Measurements from ENCODE around the gene DQX1.

Gene DQX1

DNA sequence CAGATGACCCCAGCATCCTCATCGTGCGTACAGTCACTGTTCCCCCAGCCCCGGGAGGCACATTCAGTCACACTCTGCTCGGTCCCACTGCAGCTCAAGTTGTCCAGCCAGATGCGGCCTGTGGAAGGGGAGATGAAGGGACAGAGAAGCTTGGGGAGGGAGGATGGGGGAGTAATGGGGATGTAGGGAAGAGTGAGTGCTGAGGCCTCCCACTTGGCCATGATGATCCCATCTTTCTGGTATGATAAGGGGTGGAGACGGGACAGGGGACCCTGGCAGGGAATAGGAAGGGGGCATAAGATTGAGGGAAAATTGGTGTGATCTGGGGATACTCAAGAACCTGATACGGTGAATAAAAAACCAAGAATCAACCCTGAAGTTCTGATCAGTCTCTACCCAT, 24.2 kb upstream of the DQX1 start:
- no peak for TF ChIP-seq POLR2A (IDR thresholded peaks at IDR 0.05; ENCODE audit: low read depth, low read length)
- DNase-seq (ENCODE audit: insufficient read length, low spot score) (no peak), FAIRE-seq (no peak)

GRCh38 chr2:74548900-74549826, 23.1 kb upstream of the DQX1 start:
- peak; percentile 75 for DNase-seq (ENCODE audit: insufficient read length, low spot score)

GRCh38 chr2:74548285-74548899, 22.4 kb upstream of the DQX1 start:
- no peak for FAIRE-seq
- no peak for TF ChIP-seq POLR2A (IDR thresholded peaks at IDR 0.05; ENCODE audit: low read depth, low read length)
- DNase-seq (ENCODE audit: insufficient read length, low spot score) = peak; percentile 63

More at GRCh38 chr2:74548900-74549826, 23.1 kb upstream of the DQX1 start:
- TF ChIP-seq POLR2A (IDR thresholded peaks at IDR 0.05; ENCODE audit: low read depth, low read length) = peak; percentile 54
- FAIRE-seq = no peak

GRCh38 chr2:74546004-74546403, 20.0 kb upstream of the DQX1 start:
- TF ChIP-seq POLR2A (IDR thresholded peaks at IDR 0.05; ENCODE audit: low read depth, low read length) = no peak
- DNase-seq (ENCODE audit: insufficient read length, low spot score) (no peak), FAIRE-seq (no peak)

- no peak for DNase-seq (ENCODE audit: insufficient read length, low spot score)
- no peak for TF ChIP-seq POLR2A (IDR thresholded peaks at IDR 0.05; ENCODE audit: low read depth, low read length)
- no peak for FAIRE-seq
These were observed 18.6 kb upstream of the DQX1 start for GRCh38 chr2:74544634-74545033.

- DNase-seq (ENCODE audit: insufficient read length, low spot score) (no peak), FAIRE-seq (no peak)
- TF ChIP-seq POLR2A (IDR thresholded peaks at IDR 0.05; ENCODE audit: low read depth, low read length) = no peak
These were observed 16.9 kb upstream of the DQX1 start for GRCh38 chr2:74542978-74543377.

GRCh38 chr2:74540291-74540690, 14.3 kb upstream of the DQX1 start:
- TF ChIP-seq POLR2A (IDR thresholded peaks at IDR 0.05; ENCODE audit: low read depth, low read length) = no peak
- DNase-seq (ENCODE audit: insufficient read length, low spot score) (no peak), FAIRE-seq (no peak)

DNA sequence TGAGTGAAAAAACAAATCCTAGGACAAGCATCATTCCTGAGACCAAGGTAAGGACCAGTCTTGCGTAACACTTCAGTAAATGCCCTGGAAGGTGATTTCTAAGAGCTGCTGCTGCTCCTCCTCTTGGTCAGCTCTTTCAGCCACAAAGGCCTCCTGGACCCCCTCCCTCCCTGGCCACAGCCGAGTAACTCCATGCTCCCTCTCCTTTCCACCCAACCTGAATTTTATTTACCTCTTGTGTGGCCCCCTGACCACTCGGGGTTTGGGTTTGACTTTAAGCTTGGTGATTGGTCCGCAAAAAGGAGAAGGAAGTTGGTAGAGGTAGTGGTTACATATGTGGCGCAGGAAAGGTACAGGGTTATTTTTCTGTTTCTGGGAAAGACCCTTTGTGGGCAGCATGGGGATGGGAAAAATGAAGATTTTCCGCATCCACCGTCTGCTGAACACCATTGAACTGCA, 12.9 kb upstream of the DQX1 start:
- FAIRE-seq (no peak), DNase-seq (ENCODE audit: insufficient read length, low spot score) (no peak)
- TF ChIP-seq POLR2A (IDR thresholded peaks at IDR 0.05; ENCODE audit: low read depth, low read length) = no peak

DNA sequence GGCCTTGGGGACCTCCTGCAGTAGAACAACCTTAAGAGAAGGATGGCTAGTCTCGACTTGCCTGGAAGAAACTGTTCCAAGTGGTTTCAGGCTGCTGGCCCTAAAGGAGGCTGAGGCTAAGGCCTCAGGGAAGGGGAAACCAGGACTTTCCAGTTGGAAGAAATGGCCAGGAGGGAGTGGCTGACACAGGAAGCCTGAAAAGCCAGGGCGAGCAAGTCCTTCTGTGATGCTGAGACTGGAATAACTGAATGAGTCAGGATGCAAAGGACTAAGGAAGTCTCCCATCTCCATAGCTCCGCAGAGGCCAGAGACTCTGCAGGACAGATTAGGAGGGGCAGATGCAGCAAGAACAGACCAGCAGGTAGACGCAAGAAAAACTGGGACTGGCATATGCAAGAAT, 11.1 kb upstream of the DQX1 start:
- FAIRE-seq (no peak), DNase-seq (ENCODE audit: insufficient read length, low spot score) (no peak)

GRCh38 chr2:74536166-74536950, 10.3 kb upstream of the DQX1 start:
- FAIRE-seq = no peak
- no peak for DNase-seq (ENCODE audit: insufficient read length, low spot score)
- TF ChIP-seq POLR2A (IDR thresholded peaks at IDR 0.05; ENCODE audit: low read depth, low read length) = no peak

More for the DNA sequence above, 11.1 kb upstream of the DQX1 start:
- no peak for TF ChIP-seq POLR2A (IDR thresholded peaks at IDR 0.05; ENCODE audit: low read depth, low read length)

- DNase-seq (ENCODE audit: insufficient read length, low spot score) (no peak), FAIRE-seq (no peak)
- TF ChIP-seq POLR2A (IDR thresholded peaks at IDR 0.05; ENCODE audit: low read depth, low read length) = no peak
These were observed 9.5 kb upstream of the DQX1 start for GRCh38 chr2:74535440-74535965.

- DNase-seq (ENCODE audit: insufficient read length, low spot score) (no peak), FAIRE-seq (no peak)
- TF ChIP-seq POLR2A (IDR thresholded peaks at IDR 0.05; ENCODE audit: low read depth, low read length) = 0 out of 2 replicates have a peak, but pooled peaks have one; percentile 2
These were observed 8.4 kb upstream of the DQX1 start for GRCh38 chr2:74534411-74534810.

DNA sequence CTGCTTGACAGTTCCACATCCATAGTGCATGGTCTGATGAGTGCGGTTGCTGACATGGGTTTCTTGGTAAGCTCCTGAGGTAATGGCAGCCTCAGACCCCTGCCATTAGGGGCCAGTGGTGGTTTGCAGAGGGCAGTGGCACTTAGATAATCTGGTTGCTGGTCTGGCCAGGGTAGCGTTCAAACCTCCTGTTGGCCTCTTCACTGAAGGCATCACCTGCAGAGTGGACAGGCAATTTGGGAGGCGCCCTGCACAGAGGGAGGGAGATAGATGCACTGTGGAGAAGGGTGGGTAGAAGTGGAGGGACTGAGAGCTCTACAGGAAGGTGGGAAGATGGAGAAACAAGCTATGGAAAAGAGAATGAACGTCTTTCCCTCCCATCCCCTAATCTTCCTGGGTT, 7.4 kb upstream of the DQX1 start:
- no peak for TF ChIP-seq POLR2A (IDR thresholded peaks at IDR 0.05; ENCODE audit: low read depth, low read length)
- DNase-seq (ENCODE audit: insufficient read length, low spot score) = no peak
- no peak for FAIRE-seq

GRCh38 chr2:74532222-74532621, 6.2 kb upstream of the DQX1 start:
- TF ChIP-seq POLR2A (IDR thresholded peaks at IDR 0.05; ENCODE audit: low read depth, low read length) = no peak
- no peak for DNase-seq (ENCODE audit: insufficient read length, low spot score)
- no peak for FAIRE-seq
